NCI-H2227 treated with DMSO at 0.1 percent for 48 hours (cell line): ENCODE data around the gene FRAS1.

ENCODE experiments used
- DNase-seq: peaks from one replicate; lab custom pipeline; 2025; lab: John Stamatoyannopoulos, UW

FRAS1 gene

DNA sequence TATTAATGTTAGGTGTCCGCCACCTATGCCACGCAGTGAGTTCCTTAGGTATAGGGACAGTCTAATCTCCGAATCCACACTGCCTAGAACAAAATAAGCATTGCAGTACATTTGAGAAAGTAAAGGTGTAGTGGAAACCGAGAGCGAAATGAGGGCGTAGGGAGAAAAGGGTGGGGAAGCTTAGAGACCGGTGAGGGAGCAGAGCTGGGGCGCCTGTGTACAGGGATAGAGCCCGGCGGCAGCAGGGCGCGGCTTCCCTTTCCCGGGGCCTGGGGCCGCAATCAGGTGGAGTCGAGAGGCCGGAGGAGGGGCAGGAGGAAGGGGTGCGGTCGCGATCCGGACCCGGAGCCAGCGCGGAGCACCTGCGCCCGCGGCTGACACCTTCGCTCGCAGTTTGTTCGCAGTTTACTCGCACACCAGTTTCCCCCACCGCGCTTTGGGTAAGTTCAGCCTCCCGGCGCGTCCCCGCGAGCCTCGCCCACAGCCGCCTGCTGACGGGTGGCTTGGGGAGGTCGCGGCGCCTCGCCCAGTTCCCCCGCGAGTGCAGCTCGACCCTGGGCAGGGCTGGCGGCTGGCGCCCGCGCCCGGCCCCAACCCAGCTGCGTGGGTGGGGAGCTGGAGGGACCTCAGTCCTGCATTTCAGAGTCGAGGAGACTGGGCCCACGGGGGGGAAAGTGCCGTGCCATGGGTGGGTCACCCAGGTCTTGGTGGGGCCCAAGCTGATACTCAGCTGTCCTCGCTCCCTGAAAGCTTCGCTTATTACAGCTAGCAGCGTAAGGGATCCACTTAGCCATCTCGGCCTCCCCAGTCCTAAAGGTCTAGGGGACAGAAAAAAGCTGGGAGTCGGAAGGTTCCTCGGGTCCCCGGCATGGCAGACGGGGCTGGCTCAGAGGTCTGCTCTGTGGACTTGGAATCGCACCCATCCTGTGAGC is 494.6 kb downstream of the FRAS1 start, which contains the start of gene ANXA3:
Gene ANXA3, plus strand, starts transcription at position 351 of the 932 bp plus-strand sequence. CDS start 2,704 bp downstream, outside the sequence.
- no peak for DNase-seq

DNA sequence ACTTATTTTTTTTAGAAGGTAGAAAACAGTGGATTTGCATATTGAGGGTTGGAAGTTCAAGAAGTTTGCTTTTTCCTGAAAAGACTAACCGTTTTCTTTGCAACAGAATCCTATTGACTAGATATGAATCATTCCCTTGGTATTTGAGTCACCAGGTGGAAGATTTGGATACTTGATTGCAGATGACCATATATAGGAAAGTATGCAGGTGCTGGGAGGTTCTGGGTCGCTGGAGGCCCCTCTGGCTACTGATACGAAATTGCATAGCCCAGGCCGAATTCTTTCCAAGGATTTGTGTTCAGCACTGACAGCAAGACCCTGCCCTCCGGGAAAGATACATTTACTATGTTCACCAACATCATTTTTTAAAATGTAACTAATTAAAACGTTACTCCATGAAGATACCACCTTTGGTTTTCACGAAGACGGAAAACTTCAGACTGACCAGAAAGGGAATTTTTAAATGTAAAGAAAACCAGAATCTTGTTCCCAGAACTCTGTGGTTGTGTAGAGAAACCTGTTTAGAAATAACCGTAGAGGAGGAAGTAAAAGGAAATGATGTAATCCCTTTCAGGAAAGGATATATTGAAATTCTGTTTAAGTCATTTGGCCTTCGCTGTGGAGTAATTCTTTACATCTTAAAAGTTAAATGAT is 495.4 kb downstream of the FRAS1 start:
- no peak for DNase-seq

DNA sequence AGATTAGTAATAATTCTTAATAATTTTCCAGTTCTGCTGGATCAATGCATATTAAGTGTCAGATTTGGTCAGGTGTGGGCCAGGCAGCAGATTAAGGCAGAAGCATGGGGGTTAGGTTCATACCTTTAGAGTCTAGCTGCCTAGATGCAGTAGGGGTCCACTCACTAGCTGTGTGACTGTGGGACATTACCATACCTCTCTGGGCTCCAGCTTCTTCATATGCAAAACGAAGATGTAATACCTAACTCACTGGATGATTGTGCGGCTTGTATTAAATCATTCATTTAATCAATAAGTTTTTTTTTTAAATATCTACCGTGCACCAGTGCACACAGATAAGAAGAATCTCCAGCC is 495.9 kb downstream of the FRAS1 start:
- DNase-seq = no peak

DNA sequence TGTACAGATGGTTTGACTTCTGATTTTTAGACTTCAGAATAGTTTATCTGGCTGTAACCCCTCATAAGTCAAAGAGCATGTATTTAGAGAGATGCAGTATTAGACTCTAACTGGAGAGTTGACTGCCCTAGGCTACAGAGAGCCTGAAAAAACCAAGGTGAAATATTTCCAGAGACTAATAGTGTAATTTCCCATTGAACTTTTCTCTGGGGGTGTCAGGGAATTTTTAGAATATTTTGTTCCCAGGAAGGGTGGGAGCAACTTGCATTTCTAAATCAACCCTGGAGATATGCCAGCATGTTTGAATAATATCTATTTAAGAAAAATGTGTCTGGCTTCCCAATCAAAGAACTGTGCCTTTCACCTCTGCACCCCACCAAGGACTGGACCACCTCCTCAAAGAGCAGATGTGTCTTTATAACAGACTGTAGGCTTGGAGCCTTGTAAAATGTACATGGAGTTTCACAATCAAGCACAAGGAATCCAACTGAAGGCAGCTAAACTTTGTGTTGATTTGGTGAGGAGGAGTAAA is 496.5 kb downstream of the FRAS1 start:
- no peak for DNase-seq

DNA sequence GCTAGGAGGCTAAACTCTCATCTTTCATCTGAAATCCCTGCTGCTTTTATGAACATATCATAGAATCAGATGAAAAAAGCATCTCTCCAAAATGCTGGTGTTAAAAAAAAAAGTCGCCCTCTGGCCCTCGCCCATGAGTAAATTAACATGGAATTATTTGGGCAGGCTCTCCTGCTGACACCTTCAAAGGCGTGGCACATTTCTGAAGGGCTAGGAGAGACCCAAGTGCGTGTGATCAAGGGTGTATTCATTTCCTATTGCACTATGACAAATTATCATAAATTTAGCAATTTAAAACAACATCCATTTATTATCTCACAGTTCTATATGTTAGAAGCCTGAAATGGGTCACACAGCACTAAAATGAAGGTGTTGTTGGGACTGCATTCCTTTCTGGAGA is 499.5 kb downstream of the FRAS1 start:
- DNase-seq = no peak

DNA sequence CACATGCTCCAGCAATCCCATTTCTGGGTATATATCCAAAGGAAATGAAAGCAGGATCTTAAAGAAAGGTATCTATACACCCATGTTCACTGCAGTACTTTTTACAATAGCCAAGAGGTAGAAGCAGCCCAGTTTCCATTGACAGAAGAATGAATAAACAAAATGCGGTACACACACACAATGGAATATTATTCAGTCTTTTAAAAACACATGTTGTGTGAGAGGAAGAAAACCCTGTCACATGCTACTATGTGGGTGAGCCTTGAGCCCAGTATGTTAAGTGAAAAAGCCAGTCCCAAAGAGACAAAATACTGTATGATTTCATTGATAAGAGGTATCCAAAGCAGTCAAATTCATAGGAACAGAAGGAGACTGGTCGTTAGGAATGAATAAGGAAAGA is 500.7 kb downstream of the FRAS1 start:
- DNase-seq = no peak

DNA sequence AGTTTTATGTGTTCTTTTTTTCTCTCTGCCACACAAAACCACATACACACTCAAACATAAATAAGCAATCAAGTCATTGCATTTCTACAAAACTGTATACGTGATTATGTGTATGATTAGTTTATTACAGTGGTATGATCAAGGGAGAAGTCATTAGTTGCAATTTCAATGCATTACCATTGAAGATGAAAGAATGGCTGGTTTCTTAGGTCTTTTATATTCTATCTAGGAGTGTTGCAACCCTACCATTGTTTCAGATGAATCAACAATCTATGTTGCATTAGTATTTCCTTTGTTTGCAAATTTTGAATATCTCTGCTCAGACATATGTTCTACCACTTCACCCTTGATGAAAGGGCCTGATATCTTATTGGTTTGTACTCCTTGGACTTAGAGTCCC is 501.3 kb downstream of the FRAS1 start:
- no peak for DNase-seq

DNA sequence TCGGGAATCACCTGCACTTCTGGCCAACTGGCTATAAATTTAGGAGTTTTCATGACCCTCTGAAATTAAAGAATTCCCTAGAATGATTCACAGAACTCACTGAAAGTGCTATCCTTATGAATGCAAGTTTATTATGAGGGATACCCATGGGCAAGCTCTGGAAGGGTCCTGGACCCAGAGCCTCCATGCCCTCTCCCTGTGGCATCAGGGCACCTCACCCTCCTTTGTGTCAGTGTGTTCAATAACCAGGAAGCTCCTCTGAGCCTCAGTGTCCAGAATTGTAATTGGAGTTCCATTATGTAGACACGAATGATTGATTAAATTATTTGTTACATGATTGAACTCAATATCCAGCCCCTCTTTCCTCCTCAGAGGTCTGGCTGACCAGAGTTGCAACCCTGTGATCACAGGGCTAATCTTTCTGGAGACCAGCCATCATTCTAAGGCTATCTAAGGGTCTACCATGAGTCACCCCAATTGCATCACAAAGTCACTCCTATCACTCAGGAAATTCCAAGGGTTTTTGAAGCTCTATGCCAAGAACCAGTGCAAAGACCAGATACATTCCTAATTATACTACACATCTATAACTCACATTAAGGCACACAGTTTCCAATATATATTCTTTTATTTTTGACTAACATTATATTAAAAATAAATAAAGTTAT is 503.3 kb downstream of the FRAS1 start:
- no peak for DNase-seq

DNA sequence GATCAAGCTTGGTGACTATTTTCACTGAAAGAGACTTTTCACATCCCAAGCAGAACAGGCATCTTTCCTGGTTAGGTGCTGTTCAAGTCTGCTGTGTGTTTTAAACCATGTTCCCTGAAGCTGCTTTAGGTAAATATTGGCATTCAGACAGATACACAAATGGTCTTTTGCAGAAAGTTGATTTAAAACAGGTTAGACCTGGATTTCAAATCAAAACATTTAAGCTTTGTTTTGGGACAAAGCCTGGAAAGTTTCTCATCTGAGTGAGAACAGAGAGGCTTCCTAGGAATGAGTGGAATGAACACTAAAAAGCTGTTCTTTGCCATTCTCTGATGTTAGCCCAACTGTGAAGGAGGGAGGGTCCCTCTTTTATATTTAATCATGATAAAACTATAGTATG is 504.6 kb downstream of the FRAS1 start:
- no peak for DNase-seq

DNA sequence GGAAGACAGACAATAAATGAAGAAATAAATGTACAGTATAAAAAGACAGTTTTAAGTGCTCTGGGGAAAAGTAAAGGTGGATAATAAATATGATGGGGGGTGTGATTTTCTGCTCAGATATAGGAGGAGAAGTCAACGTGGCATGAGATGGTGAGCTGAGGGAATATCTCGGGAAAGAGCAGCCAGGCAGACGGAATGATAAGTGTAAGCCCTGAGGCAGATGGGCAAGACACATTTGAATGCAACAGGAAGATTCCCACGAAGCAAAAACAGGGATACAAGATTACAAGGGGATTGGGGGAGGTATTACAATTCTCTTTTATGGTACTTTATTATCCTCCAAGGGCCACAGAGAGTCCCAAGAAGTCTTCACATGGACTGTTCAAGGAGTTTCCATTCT is 505.6 kb downstream of the FRAS1 start:
- no peak for DNase-seq

DNA sequence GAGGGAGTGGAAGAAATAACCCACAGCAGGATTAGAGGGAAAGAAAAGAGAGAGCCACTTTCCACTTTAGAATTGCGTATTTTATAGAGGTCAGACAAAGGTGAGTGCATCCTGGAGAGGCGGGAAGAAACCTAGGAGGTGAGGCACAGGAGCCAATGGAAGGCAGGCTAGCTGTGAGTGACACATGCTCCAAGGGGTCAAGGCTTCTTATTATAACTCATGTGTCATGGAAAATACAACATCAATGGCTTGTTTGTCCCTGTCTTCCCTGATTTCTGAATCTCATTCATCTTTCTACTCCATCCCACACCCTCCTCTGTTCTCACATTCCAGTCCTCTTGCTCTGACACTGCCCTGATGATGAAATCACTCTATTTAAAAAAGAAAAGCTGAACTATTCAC is 508.8 kb downstream of the FRAS1 start:
- no peak for DNase-seq

DNA sequence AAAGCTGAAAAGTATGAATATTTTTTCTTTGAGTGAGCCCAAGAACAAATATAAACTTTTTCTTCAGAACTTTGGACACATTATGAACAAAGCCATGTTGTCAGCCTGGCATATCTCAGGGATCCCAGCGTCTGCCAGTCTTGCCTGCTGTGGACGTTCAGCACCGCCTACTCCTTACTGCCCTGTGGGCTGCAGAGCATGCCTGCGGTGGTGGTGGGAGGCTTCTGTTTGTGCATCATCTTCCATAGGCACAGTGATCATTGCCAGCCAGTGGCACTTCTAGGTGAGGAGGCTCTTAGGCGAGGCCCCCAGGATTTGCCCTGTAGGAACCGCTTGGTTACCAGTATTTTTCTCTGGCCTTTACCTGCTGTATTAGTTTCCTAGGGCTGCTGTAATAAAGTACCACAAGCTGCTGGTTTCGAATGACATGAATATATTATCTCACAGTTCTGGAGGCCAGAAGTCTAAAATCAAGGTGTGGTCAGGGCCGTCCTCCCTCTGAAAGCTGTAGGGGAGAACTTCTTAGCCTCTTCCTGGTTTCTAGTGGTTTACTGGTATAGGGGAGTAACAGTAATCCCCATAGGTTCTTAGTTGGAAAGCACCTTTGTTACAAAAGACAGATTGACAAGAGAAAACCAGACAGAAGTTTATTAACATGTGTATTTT is 509.8 kb downstream of the FRAS1 start:
- DNase-seq = no peak

DNA sequence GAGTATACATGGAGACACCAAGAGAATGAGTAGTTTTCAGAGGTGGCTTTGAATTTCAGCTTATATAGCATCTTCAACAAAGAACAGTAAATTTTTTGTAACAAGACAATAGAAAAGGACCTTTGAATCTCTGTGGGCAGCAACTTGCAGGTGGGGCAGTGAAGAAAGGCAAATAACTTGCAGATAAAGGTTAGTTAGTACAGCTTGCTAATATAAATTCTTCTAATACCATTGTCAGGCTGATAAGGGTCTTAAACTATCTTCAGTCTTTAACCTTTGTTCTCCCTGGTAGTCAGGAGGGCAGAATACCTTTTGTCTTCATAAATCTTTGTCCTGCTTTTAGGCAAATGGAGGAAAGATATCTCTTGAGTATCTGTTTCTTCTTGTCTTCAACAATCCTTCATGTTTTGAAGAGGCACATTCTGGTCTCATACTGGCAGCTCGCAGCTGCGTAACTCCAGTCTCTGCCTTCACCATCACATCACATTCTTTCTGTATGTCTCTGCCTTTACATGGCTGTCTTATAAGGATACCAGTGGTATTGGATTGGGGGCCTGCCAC is 510.5 kb downstream of the FRAS1 start:
- DNase-seq = no peak

DNA sequence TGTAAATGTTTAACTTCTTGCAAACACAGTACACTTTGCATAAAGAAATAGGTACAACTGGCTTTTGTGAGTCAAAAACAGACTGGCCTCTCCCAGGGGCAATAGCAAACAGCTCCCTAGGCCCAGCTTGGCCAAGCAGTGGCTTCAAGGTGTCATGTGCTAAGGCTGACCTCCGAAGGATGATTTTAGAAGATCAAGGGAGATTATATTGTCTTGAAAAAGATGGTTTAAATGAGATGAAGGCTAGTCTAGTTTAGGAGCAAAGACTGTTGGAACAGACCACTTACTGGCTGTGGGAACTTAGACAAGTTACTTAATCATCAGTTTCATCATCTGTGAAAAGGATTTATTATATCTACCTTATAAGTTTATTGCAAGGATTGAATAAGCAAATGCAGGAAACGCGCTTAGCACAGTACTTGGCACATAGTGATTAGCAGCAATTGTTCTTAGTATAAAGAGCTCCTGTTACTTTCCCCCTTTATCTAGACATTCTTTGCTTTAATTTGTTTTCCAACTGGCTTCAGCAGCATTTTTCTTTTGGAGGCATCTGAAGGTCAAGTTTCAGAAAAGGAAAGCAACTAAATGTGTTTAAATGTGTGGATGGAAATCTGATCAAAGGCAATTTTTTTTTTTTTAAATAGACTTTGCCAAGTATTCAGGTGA is 511.6 kb downstream of the FRAS1 start:
- no peak for DNase-seq

DNA sequence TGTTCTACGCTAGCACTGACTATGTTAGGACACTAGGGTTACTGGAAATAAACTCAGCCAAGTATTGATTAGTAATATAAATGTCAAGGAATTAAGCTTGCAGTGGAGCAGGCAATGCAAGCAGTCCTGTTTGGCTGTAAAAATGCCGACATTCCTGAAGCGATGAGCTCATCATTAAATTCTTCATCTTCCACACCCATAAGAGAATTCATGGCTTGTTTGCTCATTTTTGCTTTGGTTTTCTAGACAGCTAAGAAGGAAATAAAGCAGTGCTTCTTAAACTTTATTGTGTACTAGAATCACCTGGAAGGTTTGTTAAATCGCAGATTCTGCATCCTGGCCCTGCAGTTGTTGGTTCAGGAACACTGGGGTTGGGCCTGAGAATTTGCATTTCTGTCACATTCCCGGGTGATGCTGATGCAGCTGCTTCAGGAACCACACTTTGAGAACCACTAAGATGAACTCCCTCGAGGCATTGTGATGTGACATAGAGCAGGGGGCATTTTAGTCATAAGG is 512.2 kb downstream of the FRAS1 start:
- no peak for DNase-seq

DNA sequence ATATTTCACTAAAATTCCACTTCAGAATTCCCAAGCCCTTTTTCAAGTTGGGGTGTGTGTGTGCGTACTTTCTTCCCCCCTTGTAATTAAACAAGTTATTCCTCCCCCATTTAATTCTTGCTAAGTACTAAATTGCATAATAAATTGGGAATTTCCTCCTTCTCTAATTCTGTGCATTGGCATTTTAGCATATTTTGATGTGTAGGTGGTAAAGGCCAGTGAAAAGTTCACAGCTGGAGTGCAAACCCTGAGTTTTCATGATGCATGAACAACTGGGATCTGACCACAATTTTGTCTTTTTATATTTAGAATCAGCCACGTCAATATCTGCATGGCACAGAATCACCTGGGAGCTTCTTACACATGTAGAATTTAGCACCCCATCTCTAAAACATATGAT is 513.0 kb downstream of the FRAS1 start:
- DNase-seq = no peak

DNA sequence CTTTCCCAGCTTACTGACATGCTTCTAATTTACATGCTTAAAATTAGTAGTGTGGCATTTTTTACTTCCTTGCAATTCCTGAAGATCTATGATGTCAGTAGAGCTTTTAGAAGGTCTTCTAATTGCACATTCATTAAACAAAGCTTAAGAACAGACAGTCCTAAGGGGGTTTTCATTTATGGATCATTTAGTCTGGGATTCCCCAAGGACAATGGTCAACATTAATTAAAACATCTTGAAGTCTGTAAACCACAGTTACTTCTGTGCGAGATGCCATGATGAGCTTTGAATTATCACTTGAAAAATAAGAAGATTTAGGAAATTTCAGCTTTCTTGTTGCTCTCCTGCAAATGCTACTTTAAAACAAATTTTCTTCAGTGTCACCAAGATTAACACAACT is 514.7 kb downstream of the FRAS1 start:
- no peak for DNase-seq

DNA sequence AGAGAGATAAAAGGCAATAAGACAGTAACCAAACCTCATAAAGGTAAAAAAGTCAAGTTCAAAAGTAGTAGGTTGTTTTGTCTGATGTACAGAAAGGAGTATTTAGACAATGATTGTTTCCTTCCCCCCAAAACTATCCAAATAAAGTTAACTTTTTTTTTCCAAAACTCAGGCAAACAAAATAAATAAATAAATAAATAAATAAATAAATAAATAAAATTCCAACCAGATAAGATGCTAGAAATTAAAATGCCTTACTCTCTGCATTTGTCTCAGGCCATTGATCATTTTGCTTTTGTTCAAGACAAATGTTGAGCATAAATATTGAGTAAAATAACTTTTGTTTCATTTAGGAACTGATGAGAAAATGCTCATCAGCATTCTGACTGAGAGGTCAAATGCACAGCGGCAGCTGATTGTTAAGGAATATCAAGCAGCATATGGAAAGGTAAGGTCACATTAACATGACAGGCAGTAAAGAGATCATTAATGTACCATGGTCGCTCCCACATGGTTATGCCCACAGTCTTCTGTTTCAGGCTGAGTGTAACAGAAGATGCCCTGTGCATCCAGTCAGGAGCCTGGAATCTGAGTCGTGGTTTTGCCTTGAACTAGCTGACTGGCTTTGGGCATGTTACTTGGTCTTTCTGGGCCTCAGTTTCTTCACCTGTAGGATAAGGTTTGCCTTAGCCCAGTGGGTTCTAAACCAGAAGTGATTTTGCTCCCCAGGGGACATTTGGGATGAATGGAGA is 521.7 kb downstream of the FRAS1 start:
- DNase-seq = no peak

DNA sequence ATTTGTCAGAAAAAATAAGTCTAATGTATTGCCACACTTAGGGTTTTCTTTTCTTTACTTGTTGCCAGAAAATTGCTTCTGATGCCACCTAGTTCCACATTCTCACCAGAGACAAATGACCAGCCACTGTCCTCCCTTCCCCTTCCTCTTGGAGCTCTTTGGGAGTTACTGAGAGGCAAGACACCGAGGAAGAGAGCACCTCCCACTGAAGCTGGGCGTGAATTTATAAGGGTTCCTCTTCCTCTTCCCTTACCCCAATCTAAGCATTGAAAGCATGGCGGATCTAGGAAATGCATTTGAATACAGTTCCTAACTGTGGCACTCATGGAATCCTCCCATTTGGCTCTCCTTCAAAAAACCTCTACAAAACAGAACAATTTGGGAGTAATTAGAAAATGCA is 524.5 kb downstream of the FRAS1 start:
- no peak for DNase-seq

DNA sequence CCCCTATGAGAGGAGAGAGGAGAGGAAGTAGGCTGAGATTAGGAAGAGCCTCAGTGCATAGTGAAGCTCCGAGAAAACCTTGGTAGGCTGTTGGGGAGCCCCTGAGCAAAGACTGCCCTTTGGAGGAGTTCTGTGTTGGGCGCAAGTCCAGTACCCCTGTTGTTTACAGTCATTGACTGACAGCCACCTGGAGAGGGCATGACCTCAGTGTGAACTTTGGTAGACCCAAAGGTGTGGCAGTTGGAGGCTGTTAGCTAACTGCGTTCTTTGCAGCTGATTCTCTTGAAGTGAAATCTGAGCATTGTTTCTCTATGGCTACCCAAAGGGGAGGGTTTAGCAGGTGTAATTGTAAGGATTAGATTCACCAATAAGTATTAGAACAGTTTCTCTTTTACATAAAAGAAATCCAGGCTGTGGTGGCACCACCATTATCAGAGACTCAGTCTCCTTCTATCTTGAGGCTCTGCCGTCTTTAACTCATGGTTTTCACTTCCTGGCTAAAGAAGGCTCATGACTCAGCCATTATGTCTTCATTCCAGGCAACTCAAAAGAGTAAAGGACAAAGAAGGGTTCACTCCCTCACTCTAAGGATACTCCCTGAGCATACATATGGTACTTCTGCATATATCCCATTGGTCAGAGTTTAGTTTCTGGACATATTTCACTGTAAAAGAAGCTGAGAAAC is 527.9 kb downstream of the FRAS1 start:
- no peak for DNase-seq
